ENCODE results near the gene CACNA1C.
"Not testable (repeated sequence)": the region's sequence is repeated elsewhere in the genome, so short reads cannot be mapped to it uniquely, and the experiment has no call there.

CACNA1C gene

DNA sequence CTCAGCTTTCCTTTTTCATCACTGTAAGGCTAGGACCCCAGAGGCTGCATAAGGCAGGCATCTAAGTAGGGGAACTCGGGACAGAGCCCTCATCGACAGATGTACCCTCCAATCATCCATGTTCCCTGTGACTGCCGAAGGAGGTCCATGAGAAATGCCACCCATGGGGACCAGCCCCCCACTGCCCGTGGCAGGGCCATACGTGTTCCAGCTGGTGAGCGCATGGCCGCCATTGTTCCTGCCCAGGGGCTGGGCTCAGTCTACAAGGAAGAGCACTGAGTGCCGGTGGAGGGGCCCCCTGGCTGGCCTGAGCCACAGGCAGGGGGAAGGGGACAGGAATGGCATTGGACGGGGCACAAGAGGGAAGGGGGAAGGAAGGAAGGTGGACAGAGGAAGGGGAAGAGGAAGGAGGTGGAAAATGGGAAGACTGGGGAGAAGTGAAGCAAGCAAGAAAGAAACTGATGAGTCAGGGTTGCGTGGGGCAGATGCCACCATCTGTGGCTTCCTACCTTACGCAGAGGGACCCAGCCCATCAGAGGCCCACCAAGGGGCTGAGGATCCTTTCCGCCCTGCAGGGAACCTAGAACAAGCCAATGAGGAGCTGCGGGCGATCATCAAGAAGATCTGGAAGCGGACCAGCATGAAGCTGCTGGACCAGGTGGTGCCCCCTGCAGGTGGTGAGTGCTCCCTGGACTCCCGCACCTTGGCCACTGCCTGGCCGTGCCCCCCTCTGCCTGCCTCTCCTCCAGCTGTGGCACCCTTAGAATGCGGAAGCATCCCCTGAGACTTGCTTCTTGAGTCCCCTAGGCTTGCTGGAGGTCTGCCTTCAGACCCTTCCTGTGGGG is 621.4 kb downstream of the CACNA1C start:
- DNase-seq (no peak), ATAC-seq (no peak)

DNA sequence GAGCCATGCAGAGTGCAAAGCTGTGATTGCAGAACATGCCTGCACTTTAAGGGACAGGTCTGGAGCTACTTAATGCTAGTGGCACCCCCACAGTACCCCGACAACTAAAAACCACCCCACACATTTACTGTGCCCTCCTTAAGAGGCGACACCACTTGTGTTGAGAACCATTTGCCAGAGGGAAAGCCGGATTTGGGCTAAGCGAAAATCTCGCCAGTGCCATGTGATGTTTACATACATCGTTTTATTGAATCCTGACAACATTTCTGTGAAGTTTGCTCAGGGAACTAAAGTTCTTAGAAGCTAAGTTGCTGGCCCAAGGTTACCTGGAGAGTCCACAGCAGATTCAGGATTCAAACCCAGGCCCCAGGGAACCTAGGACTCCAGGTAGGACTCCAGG is 623.0 kb downstream of the CACNA1C start:
- DNase-seq (no peak), ATAC-seq (no peak)

DNA sequence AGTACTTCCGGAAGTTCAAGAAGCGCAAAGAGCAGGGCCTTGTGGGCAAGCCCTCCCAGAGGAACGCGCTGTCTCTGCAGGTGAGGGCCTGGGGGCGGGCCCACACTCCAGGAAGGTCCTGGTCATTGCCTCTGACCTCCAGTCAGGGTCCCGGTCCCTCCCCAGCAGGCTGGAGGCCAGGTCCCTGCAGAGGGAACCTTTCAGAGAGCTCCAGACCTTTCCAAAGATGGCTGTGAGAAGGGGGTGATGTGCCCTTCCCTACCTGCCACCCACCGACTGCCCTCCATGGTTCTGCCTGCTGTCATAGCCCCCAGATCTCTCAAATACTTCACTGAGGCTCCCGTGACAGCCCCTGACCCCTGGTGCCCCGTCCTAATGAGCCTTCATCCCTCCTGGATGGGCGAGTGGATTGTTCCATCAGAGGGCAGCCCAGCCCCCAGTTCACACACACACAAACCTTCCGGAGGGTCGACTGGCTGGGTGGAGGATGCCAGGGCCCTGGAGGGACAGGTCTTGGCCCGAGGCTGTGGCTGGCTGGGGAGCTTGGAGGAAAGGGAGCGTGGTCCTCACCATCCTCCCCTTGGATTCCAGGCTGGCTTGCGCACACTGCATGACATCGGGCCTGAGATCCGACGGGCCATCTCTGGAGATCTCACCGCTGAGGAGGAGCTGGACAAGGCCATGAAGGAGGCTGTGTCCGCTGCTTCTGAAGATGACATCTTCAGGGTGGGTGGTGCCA is 624.5 kb downstream of the CACNA1C start:
- DNase-seq (no peak), ATAC-seq (no peak)

DNA sequence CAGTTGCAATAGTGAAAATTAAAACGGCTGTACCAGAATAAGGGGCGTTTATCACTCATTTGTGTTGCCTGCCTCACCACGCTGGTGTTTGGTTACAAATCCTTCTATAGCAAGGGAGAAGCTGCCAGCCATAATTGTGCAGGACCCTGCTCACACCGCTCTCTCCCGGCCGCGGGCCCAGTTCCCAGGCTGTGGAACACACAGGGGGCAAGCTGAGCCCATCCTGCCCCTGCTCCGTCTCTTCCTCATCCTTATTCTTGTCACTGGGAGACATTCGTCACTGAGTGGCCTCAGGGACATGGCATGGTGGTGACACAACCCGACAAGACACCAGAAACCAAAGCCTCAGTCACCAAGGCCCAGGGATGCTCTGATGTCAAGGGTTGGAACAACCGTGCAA is 625.6 kb downstream of the CACNA1C start:
- ATAC-seq (no peak), DNase-seq (no peak)

DNA sequence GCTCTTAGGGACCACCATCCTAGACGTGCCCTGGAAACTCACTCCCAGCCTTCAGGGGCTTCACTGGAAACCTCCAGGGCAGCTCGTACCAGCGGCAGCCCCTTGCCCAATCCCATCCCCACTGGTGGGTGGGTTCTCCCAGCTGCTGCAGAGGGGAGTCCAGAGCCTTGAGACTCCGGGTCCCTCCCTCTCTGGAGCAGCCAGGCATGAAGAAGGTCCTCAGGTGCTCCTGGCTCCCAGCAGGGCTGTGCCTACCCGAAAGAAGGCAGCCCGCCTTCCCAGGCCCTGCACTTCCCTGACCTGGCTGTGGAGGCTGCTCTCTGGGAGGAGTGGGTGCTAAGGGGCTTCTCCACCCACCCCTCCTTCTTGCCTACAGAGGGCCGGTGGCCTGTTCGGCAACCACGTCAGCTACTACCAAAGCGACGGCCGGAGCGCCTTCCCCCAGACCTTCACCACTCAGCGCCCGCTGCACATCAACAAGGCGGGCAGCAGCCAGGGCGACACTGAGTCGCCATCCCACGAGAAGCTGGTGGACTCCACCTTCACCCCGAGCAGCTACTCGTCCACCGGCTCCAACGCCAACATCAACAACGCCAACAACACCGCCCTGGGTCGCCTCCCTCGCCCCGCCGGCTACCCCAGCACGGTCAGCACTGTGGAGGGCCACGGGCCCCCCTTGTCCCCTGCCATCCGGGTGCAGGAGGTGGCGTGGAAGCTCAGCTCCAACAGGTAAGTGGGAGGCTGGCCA is 626.5 kb downstream of the CACNA1C start:
- DNase-seq (no peak), ATAC-seq (no peak)

DNA sequence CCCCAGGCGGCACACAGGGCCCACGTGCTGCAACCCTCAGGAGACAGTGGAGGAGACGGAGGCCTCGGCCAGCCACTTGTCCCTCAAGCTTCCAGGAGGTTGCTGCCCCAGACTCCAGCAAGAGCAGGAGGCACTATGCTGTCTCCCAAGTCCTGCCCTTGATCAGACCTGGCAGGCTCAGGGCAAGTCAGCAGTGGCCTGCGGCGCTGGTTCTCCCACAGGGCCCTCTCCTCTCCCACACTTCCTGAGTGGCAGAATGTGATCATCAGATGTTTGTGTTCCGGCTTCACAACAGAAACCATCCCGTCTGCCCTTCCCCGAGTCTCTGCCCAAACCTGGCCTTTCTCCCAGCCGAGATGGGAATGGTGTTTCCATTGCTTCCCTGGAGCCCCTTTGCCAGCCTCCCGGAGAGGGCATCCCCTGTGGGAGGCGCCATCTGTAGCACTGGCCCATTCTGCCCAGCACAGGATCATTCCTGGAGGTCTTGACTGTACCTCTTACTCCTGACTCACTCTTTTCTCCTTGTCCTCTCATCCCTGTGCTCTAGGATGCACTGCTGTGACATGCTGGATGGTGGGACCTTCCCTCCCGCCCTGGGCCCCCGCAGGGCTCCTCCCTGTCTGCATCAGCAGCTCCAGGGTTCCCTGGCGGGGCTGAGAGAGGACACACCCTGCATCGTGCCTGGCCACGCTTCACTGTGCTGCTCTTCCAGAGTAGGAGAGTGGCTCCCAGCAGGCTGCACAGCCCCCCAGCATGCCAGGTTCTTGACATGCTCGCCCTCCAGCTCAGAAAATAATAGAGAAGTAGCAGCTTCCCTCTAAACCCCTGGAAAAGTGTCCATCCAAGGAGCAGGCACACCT is 627.3 kb downstream of the CACNA1C start:
- DNase-seq (no peak), ATAC-seq (no peak)

DNA sequence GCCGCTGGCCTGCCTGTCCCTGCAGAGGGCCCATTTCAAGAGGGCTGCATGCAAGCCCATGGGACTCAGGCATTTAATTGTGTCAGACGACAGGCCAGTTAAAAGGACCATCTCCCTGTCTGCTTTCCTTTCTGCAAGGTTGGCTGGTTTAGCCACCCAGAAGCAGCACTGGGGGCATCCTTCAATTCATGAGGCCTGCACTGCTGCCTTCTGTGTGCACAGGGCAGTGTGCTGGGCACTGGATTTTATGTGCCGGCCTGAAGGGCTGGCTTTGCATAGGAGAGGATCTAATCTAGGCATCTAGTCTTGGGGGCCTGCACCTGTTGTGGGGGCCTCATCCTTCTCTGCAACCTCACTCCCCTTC is 627.9 kb downstream of the CACNA1C start:
- no peak for ATAC-seq
- no peak for DNase-seq

DNA sequence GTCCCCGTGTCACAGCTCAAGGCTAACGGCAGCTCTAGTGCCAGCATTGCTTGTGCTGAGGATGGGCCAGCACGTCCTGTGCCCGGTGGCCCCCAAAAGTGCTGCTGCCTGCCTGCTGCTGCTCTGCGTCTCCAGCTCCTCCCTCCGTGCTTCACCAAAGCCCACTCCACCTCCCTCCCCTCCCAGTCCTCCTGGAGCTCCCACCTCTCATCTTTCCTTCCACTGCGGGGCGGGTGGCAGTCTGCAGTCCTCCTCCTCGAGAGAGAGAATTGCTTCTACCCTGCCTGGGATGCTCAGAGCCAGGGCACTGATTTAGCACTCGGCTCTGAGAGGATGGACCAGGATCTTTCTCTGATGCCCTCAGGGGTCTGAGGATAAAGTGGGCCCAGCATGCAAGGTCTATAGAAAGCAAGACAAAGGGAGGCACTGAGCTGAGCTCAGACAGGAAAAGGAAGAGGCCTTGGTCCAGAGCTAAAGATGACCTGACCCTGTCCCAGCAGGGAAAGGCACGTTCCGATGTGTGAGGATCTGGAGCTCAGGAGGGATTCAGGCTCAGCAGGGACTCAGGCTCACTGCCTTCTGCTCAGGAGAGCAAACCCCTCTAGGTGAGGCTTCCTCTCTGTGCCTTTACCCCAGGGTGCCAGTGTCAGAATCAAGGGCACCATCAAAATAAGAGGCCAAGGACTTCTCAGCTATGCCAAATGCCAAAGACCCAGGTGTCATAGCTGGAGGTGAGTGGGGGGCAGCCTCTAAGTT is 628.8 kb downstream of the CACNA1C start:
- ATAC-seq (no peak), DNase-seq (no peak)

DNA sequence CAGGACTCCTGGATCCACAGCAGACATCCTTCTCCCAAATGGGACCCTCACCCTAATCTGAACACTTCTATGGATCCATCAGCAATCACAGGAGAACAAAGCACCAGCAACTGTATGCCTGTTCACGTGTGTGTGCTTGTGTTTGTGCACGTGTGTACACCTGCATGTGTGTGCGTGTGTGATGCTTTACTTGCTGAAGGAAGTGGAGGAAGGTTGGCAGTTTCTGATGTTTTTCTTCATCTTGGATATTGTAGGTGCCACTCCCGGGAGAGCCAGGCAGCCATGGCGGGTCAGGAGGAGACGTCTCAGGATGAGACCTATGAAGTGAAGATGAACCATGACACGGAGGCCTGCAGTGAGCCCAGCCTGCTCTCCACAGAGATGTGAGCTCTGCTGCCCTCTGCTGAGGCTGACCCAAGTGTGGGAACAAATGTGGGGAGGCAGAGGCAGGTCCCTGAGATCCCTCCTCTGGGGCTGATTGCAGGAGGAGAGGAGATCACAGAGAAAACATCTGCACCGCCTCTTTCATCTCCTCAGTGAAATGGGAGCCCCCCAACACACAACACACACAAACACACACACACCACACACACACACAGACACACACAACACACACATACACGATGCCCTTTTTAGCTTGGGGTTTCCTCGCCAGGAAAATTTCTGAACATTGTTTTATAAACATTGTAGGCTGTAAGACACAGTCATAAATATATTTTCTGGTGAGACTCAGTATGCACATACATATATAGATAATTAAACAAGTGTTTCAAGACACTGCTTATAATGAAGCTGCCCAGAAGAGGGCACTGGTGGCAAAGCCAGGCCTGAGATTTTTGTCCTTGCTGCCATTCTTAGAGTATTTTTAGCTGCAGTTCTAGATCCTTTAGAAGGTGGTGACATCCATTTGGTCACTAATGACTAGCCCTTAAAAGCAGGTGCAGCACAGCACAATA is 629.8 kb downstream of the CACNA1C start:
- DNase-seq (peak; percentile 28), ATAC-seq (peak; percentile 21)

DNA sequence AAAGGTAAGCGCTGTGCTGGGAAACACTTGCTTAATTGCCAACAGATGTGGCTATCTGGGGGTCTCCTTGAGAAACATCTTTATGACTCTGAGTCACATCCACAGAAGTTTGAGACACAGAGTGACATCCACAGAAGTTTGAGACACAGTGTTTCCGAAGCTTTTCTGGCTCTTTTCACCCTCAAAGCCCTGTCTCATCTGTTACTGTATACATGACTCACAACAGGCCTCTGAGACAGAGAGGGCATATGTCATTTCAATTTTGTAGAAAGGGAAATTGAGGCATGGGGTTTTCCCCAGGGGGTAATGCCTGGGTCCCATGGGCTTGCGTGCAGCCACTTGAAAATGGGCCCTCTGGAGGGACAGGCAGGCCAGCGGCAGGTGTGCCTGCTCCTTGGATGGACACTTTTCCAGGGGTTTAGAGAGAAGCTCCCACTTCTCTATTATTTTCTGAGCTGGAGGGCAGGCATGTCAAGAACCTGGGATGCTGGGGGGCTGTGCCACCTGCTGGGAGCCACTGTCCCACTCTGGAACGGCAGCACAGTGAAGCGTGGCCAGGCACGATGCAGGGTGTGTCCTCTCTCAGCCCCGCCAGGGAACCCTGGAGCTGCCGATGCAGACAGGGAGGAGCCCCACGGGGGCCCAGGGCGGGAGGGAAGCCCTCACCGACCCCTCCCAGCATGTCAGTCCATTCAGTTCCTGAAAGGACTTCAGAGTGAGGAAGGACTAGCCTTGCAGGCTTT is 630.7 kb downstream of the CACNA1C start:
- ATAC-seq = peak; percentile 61
- no peak for DNase-seq

DNA sequence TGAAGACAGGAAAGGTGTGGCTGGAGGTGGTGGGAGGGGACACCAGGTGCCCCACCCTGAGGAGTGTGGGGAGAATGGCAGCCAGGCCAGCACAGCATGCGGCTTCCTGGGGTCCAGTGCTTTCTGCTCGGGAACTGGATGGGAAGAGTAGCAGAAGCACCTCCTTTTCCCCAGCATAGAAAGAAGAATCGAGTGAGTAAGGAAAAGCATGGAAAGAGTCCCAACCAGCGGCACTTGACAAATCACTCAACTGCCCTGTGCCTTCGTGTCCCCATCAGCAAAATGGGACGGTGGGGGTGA is 631.2 kb downstream of the CACNA1C start:
- ATAC-seq, DNase-seq: not testable (repeated sequence)

DNA sequence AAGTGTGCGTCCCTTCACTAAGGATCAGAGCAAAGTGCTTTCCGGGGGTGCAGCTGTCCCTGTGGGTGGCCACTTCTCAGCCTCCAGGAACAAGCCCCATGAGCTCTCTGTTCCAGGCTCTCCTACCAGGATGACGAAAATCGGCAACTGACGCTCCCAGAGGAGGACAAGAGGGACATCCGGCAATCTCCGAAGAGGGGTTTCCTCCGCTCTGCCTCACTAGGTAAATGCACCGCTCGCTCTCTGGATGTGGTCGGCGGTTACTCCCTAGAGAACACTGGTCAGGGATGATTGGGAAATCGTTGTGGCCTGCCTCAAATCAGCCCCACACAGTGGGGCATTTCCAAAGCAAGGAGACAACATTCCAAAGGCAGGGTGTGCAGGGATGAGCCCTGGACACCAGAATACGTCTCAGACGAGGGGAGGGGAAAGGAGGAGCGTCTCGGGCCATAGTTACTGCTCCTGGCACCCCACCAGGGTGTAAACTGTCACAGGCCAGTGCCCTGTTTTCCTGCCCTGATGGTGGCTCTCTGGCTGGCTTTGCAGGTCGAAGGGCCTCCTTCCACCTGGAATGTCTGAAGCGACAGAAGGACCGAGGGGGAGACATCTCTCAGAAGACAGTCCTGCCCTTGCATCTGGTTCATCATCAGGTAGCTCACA is 633.0 kb downstream of the CACNA1C start:
- not testable (repeated sequence) for ATAC-seq, DNase-seq

DNA sequence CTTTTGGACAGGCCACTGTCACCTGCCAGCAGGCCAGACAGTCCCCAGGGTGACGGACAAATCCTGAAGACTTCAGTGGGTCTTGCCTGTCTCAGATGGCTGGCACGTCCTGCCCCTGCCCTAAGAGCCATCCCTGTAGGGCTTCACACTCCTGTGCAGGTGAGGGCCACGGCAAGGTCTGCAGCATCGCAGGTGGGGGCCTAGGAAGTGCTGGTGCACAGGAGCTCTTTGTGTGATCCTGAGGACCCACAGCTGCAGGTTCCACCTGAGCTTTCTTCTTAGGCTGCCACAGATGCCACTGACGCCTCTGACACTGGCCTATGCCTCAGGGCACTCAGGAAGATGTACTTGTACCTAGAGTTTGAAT is 633.5 kb downstream of the CACNA1C start:
- ATAC-seq = no peak
- DNase-seq = no peak

DNA sequence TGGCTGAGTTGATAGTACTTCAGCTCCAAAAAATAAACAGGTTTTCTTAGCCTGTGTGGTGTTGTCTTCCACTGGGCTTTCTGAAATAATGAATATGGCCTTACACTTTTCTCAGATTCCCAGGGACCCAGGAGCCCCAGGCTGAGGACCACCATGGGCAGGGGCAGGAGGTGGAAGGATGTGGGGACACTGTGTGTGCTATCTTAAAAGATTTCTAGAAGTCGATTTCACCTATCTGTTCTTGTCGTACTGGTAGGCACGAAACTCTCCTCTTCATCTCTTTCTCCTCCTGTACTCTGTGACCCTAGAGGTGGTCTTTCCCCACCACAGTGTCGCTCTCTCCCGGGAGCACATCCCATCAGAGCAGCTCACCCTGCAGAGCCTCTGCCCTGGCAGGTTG is 634.3 kb downstream of the CACNA1C start:
- ATAC-seq (no peak), DNase-seq (no peak)

DNA sequence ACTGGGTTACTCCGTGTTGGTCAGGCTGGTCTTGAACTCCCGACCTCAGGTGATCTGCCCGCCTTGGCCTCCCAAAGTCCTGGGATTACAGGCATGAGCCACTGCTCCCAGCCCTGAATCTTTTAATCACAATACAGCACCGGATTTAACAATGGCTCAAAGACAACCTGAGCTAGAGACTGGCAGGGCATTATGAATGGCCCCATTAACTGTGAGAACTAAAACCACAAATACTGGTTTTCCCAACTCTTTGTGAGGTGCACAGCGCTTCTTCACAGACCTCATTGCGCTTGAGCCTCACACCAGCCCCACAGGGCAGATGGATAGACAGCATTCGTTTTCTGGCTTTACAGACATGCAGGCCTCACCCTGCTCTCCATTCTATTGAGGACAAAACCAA is 634.9 kb downstream of the CACNA1C start:
- no peak for DNase-seq
- ATAC-seq = no peak

DNA sequence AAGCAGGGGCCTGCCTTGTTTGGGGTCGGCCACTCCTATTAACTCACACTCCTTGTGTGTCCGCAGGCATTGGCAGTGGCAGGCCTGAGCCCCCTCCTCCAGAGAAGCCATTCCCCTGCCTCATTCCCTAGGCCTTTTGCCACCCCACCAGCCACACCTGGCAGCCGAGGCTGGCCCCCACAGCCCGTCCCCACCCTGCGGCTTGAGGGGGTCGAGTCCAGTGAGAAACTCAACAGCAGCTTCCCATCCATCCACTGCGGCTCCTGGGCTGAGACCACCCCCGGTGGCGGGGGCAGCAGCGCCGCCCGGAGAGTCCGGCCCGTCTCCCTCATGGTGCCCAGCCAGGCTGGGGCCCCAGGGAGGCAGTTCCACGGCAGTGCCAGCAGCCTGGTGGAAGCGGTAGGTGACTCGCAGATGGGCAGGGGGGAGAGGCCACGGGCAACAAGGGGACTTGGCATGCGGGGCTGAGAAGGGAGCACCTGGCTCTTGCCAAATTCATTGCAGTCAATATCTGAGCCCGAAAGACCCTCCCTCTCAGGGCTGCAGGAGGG is 635.7 kb downstream of the CACNA1C start:
- ATAC-seq = no peak

DNA sequence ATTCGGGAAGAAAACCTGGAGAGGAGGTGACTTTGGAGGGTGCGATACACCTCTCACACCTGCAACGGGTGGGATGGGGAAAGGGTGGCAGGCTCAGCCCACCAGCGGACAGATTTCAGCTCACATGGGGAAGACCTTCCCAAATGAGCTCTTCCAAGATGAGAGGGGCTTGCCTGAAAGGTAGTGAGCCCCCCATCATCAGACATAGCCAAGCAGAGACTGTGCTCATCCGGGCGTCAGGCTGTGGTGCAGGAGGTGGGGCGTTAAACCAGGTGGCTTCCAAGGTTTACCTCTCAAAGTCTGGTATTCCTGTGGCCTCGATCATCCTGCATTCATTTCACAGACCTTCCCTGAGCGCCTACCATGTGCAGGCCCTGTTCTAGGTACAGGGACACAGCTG is 636.6 kb downstream of the CACNA1C start:
- no peak for ATAC-seq
- DNase-seq = no peak

More for the DNA sequence above, 635.7 kb downstream of the CACNA1C start:
- no peak for DNase-seq

DNA sequence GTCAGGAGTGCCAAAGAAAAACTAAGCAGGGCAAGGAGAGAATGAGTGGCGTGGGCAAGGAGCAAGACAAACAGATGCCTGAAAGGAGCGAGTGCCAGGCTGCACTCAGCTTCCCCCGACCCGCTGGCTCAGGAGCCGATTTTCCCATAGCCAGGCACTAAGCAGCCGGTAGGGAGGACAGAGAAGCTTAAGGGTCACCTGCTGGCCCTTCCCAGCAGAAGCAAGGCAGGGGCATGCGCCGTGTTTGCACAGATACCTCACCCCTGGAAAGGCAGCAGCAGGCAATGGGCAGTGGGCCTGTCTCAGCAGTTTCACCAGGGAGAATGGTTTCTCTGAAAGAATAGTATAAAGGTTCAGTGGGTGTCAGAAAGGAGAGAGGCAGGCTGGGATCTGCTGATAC is 637.1 kb downstream of the CACNA1C start:
- no peak for ATAC-seq
- no peak for DNase-seq

Data from stimulated activated naive CD8-positive, alpha-beta T cell treated with anti-CD3 and anti-CD28 coated beads, Interleukin-15, Interleukin-2, amounts not matched to agents 100 U/mL and 50 U/mL, for 24 hours (primary cell).